Superior temporal gyrus (tissue), 1 donor: ENCODE data around the gene GPATCH8.
"Not testable (repeated sequence)": the region's sequence is repeated elsewhere in the genome, so short reads cannot be mapped to it uniquely, and the experiment has no call there.

Experiments
- DNase-seq: peaks from one replicate; pipeline ENCODE4 v3.0.0-alpha.2; 2016; ENCODE audit errors: extremely low spot score

Gene GPATCH8

DNA sequence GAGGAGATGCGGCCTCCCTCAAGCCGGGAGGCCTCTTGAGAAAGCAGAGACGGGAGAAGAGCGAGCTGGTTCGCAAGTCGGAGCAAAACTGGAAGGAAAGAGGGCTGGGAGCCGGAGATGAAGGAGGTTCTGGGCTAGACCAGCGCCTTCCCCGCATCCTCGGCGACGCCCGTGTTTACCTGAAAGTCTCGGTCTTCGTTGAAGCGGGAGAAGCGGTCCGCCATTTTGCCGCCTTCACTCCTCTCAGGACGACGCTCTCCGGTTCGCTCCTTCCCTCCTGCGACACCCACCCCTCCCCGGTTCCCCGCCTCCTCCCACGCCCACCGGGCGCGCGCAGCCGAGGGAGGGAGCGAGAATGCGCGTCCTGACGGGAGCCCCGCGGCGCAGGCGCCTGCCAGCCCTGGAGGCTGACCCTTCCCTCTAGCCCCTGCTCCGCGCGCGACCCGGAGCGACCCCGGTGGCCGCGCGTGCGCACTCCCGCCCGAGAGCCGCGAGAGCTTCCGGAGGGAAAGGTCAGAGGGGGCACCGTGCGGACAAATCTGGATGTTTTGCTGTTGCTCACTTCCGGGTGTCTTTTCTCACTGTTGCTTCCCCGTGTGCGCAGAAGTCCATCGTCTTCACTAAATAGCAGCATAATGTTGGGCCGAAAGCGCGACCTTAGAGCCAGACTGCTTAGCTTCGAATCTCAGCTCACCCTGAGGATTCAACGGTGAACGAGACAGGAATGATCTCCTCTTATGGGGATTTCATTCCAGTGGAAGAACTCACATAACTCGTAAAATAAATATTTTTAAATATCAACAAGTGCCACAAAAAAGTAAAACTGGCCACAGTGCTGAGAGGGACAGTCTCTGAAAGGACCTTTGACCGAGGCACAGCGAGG is at the start of gene GPATCH8:
Gene GPATCH8, minus strand, starts transcription at position 260 of the 883 bp plus-strand sequence. Its CDS starts 36 bp downstream, at position 224.
- DNase-seq = peak; percentile 92

DNA sequence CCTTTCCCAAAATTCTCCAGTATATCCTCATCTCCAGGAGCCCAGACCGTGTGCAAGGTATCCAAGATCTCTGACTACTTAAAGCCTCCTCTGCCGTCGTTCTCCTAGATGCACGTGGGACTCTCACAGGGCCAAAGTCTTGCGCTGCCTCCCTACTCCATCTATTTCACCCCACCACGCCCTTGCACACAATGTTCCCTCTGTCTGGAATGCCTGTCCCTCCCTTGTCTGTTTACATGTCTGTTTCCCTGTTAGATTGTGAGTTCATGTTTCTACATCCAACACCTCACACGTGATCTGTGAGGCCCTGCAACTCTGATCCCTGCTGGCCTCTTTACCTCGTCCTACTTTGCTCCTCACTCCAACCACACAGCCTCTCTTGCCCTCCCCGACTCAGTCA is 49.2 kb upstream of the GPATCH8 start:
- no peak for DNase-seq

GRCh38 chr17:44549686-44550085 is 46.5 kb upstream of the GPATCH8 start:
- no peak for DNase-seq

GRCh38 chr17:44548376-44549230 is 45.4 kb upstream of the GPATCH8 start:
- DNase-seq = no peak

- DNase-seq = no peak
These were observed 44.5 kb upstream of the GPATCH8 start for GRCh38 chr17:44547625-44548267.

- DNase-seq = no peak
These were observed 43.7 kb upstream of the GPATCH8 start for GRCh38 chr17:44546671-44547606.

DNA sequence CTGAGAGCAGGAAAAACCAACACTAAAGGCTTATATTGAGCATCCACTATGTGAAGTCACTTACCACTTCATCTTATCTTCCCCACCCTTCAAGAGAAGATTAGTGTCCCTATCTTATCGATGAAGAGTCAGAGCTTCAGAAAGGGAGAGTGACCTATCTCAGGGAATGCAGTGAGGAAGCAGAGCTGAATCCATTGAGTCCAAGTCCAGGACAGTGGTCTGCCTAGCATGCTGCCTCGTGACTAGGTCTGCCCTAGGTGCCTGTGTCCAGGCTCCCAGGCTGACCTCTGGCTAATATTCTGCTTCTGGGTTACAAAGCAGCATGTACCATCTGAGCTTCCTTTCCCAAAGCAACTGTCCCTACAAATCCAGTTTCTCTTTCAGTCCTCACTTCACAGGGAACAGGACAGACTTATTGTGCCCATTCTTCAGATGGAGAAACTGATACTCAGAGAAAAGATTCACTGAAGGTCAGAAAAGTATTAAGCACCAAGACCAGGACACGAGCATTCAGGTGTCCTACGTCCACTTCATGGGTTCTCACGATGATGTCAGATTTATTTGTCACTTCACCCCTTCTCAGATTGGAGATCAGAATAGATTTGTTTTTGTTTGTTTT is 40.8 kb upstream of the GPATCH8 start:
- no peak for DNase-seq

DNA sequence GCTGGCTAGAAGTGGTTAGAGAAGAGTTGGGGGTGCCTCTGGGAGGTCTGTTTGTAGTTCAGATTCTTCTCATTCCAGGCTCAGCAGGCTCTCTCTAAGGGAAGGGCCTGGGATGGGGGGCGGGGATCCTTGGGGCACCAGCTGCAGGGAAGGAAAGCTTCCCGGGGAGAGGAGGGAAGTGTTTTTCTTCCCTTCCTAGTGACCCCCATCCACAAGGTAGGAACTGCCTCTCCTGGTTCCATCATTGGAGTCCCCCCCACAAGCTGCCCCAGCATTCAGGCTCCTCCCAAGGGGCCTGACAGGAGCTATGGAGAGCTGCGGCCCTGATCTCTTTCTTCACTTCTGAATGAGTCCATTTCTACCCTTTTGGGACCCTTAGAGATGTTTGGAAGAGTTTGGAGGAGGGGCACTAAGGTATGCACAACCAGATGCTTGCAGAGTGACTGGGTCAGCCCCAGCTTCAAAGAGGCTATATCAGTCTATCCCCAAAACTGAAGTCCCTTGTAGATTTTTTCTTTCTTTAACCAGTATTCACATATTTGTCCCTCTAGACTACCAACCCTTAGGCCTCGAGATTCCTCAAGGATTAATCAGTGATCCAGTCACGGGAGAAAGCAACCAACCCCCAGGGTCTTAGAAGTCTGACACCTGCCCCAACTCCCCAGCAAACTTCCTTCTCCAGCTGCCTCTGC is 40.2 kb upstream of the GPATCH8 start:
- DNase-seq = no peak

DNA sequence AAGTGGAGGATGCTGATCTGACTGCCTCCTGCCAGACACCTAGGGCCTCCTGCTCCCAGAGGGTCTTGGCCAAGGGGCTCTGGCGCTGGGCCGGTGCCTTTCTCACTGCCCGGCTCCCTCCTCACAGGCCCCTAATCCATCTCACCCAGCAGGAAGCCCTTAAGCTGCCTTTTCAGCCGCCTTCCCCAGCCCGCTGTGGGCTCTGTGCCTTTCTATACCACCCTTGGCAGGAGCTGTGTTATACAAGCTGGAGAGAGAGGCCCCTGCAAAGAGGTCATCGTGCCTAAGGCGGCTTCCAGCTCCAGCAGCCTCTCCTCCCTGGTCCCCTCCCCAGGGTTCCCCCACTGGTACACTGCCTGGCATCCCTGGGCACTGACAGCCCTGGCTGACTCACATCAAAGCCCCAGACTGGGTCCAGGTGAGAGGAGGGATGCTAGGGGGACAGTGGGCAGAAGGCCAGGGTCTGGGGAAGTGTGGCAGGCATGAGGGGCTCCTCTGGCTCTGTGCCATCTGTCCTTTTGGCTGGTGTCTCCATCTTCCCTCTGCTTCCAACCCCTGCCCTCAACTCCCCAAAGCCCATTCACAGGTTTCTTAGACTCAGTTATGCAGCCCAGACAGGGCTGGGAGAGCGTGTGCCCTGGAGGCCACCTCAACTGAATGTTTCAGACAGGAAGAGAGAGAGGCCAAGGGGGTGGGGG is 38.8 kb upstream of the GPATCH8 start:
- no peak for DNase-seq

DNA sequence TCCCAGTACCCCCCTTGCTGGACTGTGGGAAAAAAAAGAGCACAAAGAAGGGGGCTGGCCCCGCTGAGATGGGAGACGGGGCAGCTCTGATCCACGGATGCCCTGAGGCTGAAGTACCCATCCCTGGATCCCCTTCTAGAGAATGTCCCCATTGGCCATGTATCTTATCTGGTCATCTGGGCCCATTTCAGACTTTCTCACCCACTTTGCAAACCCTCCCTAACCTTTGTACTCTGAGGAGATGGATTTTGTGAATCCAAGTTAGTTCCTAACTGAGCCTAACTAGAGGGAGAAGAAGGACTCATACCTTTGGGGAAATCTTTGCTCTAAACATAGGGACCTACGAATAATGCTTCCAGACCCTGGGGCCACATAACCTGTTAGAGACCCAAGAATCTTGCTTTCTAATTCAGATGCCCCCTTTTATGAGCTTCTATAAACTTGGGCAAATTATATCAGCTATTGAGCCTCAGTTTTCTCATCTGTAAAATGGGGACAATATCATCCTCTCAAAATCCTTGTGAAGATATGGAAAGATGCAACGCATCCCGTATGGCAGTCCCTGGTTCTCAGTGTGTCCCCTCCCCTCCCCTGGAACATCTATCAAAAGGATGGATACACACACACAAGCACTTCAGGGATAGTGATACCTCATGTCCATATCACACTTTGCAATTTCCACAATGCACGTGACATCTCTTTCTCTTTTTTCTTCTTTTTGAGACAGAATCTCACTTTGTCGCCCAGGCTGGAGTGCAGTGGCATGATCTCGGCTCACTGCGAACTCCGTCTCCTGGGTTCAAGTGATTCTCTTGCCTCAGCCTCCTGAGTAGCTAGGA is 37.3 kb upstream of the GPATCH8 start:
- no peak for DNase-seq

GRCh38 chr17:44539673-44540072 is 36.5 kb upstream of the GPATCH8 start:
- no peak for DNase-seq

DNA sequence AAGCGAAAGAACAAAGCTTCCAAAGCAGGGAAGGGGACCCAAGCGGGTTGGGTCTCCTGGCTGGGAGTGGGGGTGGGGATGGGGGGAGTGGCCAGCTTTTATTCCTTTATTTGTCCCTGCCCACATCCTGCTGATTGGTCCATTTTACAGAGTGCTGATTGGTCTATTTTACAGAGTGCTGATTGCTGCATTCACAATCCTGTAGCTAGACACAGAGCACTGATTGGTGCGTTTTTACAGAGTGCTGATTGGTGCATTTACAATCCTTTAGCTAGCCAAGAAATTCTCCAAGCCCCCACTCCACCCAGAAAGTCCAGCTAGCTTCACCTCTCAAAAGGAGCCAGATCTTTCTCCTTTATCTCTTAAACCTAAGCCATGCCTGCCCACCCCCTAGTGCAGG is 34.7 kb upstream of the GPATCH8 start:
- not testable (repeated sequence) for DNase-seq

DNA sequence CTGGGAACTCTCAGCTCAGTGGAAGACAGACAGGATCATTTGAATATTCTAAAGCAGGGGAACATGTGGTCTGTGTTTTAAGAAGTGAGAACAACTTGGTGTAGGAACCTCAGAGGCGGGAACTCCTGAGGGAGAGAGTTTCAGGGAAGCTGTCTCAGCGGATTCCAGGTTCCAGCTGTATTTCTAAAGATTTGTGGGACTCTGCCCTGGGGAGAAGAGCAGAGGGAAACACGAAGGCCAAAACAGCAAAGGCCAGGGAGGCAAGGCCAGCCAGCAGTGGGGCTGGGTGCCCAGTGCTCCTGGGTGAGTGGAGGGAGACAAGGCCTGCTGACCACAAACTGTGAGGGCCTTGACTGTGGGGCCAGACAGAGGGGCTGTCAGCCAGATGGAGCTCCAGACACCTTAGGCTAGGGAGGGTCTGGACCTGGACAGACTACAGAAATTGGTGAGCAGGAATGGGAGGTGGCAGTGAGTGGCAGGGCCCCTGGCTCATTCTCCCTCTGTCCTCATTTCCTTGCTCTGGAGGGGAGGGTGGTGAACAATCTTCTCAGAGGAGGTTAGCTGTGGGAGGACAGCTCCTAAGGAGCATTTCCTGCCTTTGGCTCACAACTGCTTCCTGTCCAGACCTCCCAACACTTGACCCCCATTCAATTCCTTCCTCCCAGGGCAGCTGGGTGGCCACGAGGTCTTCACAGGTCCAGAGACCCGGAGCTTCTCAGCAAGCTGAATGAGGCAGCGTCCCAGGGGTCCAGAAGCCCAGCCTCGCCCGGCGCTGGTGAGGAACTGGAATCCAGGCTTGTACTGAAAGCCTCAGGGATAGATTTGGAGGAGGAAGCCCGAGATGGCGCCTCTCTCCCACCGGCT is 33.1 kb upstream of the GPATCH8 start:
- DNase-seq = no peak

DNA sequence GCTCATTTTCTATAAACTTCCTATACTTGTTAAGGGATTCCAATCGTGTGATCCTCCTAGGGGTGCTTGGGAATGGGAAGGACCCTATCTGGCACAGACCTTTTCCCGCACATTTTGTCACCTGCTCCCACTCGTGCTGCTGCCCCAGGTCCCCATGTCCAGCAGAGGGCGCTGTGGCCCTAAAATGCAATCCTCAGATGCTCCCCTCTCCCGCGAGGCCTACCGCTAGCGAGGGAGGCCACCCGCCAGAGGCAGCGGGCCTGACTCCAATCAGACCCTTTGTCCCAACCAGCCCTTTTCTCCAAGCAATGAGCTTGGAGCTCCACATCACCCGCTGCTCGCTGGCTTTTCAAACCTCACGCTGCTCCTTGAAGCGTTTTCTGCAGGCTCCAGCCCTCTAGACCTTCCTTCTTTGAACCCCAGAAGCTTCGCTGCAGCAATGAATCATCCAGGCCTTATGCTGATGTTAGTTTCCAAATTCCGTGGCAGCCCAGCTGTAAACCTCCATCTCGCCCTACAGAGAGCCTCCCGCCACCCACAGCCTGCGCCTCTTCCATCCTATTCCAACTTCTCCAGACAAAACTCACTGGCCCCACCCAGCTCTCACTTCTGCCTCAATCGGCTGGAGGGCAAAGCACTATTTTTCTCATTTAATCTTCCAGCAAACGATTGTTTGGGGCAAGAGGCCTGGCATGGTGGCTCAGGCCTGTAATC is 30.5 kb upstream of the GPATCH8 start:
- DNase-seq = peak; percentile 83

DNA sequence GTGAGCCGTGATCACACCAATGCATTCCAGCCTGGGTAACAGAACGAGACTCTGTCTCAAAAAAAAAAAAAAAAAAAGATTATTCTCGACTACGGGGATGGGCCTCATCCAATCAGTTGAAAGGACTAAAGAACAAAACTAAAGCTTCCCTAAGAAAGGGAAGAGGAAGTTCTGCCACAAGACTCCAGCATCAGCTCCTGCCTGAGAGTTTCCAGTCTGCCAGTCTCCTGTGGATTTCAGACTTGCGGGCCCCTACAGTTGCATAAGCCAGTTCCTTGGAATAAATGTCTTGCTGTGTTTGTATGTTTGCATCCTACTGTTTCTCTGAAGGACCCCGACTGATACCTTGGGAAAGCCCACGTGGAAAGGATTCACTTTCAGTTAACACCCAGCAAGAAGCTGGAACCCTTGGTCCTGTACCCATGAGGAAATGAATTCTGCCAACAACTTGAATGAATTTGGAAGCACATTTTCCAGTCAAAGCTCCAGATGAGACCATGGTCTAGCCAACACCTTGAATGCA is 27.8 kb upstream of the GPATCH8 start:
- DNase-seq = no peak

DNA sequence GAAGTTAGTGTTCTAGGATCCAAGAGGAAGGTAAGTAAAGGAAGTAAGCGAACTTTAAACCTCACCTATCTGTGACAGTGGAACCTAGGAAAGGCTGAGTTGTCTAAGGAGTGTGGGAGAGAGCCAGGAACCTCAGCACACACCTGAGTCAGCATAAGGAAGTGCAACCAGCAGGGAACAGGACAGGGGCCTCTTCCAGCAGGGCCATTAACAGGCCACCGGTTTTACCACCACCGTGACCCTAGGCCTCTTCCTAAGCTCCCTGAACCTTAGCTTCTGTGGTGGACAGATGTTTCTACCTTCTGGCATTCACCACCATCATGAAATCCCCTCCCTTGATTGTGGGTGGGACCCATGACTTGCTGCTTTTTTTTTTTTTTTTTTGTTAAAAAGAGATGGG is 26.7 kb upstream of the GPATCH8 start:
- DNase-seq = no peak

DNA sequence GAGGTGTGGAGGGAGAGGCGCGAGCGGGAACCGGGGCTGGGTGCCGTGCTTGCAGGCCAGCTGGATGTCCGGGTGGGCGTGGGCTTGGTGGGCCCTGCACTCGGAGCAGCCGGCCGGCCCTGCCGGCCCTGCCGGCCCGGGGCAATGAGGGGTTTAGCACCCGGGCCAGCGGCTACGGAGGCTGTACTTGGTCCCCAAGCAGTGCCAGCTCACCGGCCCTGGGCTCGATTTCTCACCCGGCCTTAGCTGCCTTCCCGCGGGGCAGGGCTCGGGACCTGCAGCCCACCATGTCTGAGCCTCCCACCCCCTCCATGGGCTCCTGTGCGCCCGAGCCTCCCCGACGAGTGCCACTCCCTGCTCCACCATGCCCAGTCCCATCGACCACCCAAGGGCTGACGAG is 24.7 kb upstream of the GPATCH8 start:
- DNase-seq = no peak
